SK-N-SH treated with all-trans-retinoic acid at 6 μM for 48 hours (cell line): ENCODE measurements around the gene PRSS53.

Source experiments
- ATAC-seq: fragments of 200-7000 bp; cut with Tn5 transposase; 3 replicates; pipeline ENCODE4 v1.9.1; 2020; ENCODE audit warnings: mild to moderate bottlenecking, moderate library complexity
- ARNTL ChIP-seq: fragments of 450-650 bp; formaldehyde crosslinking; IDR thresholded peaks from 2 replicates; pipeline ENCODE4 v1.5.0; 2020; ENCODE audit warnings: low read depth, mild to moderate bottlenecking, moderate library complexity, borderline replicate concordance
- BACH2 ChIP-seq: fragments of 250-450 bp; sonication (Bioruptor Pico); IDR thresholded peaks from 2 replicates; pipeline ENCODE4 v1.9.0; 2021; ENCODE audit warnings: mild to moderate bottlenecking, borderline replicate concordance
- CREB5 ChIP-seq: fragments of 250-450 bp; sonication (Bioruptor Pico); IDR thresholded peaks from 2 replicates; pipeline ENCODE4 v1.5.1; 2020; ENCODE audit warnings: low read depth, mild to moderate bottlenecking, moderate library complexity
- CSDC2 ChIP-seq: fragments of 250-450 bp; sonication (Bioruptor Pico); IDR thresholded peaks from 2 replicates; pipeline ENCODE4 v1.5.0; 2020; ENCODE audit warnings: mild to moderate bottlenecking, moderate library complexity
- CSRNP3 ChIP-seq: fragments of 250-450 bp; sonication (Bioruptor Pico); IDR thresholded peaks from 2 replicates; pipeline ENCODE4 v1.5.1; 2021; ENCODE audit warnings: mild to moderate bottlenecking, moderate library complexity
- ESRRG ChIP-seq: fragments of 250-450 bp; sonication (Bioruptor Pico); IDR thresholded peaks from 2 replicates; pipeline ENCODE4 v1.6.1; 2021; ENCODE audit warnings: mild to moderate bottlenecking
- GLIS3 ChIP-seq: fragments of 250-450 bp; sonication (Bioruptor Pico); IDR thresholded peaks from 2 replicates; pipeline ENCODE4 v1.5.0; 2020; ENCODE audit warnings: mild to moderate bottlenecking, moderate library complexity
- OSR1 ChIP-seq: fragments of 250-450 bp; sonication (Bioruptor Pico); IDR thresholded peaks from 2 replicates; pipeline ENCODE4 v1.8.0; 2022; ENCODE audit warnings: moderate library complexity, mild to moderate bottlenecking, inconsistent platforms
- PATZ1 ChIP-seq: fragments of 250-450 bp; sonication (Bioruptor Pico); IDR thresholded peaks from 2 replicates; pipeline ENCODE4 v1.8.0; 2020; ENCODE audit warnings: mild to moderate bottlenecking, moderate library complexity, borderline replicate concordance
- POU6F1 ChIP-seq: fragments of 250-450 bp; sonication (Bioruptor Pico); IDR thresholded peaks from 2 replicates; pipeline ENCODE4 v1.8.0; 2021; ENCODE audit warnings: low read depth, mild to moderate bottlenecking, moderate library complexity, borderline replicate concordance
- PPARA ChIP-seq: fragments of 250-450 bp; sonication (Bioruptor Pico); IDR thresholded peaks from 2 replicates; pipeline ENCODE4 v1.5.0; 2020; ENCODE audit warnings: mild to moderate bottlenecking, borderline replicate concordance
- RARB ChIP-seq: fragments of 250-450 bp; sonication (Bioruptor Pico); IDR thresholded peaks from 2 replicates; pipeline ENCODE4 v1.8.0; 2021; ENCODE audit warnings: mild to moderate bottlenecking, moderate library complexity
- TCF4 ChIP-seq: fragments of 250-450 bp; sonication (Bioruptor Pico); IDR thresholded peaks from 2 replicates; pipeline ENCODE4 v1.8.0; 2021; ENCODE audit warnings: mild to moderate bottlenecking, moderate library complexity, borderline replicate concordance
- TOX ChIP-seq: fragments of 250-450 bp; sonication (Bioruptor Pico); IDR thresholded peaks from 2 replicates; pipeline ENCODE4 v1.8.0; 2021; ENCODE audit warnings: mild to moderate bottlenecking, moderate library complexity, borderline replicate concordance
- TSHZ2 ChIP-seq: fragments of 250-450 bp; sonication (Bioruptor Pico); IDR thresholded peaks from 2 replicates; pipeline ENCODE4 v1.5.0; 2020; ENCODE audit warnings: mild to moderate bottlenecking, moderate library complexity
- ZC3H10 ChIP-seq: fragments of 250-450 bp; sonication (Bioruptor Pico); IDR thresholded peaks from 2 replicates; pipeline ENCODE4 v1.5.1; 2021; ENCODE audit warnings: mild to moderate bottlenecking, moderate library complexity
- ZFP3 ChIP-seq: fragments of 250-450 bp; sonication (Bioruptor Pico); IDR thresholded peaks from 2 replicates; pipeline ENCODE4 v1.5.0; 2020; ENCODE audit warnings: mild to moderate bottlenecking, moderate library complexity
- ZFP30 ChIP-seq: fragments of 450-650 bp; formaldehyde crosslinking; IDR thresholded peaks from 2 replicates; pipeline ENCODE4 v1.5.0; 2022; ENCODE audit warnings: mild to moderate bottlenecking, moderate library complexity
- ZNF565 ChIP-seq: fragments of 450-650 bp; formaldehyde crosslinking; conservative IDR thresholded peaks from 2 replicates; pipeline ENCODE4 v1.5.0; 2020; ENCODE audit warnings: low read depth, mild to moderate bottlenecking, moderate library complexity
- ZNF70 ChIP-seq: fragments of 450-650 bp; formaldehyde crosslinking; IDR thresholded peaks from 2 replicates; pipeline ENCODE4 v1.5.0; 2020; ENCODE audit warnings: mild to moderate bottlenecking, moderate library complexity

The PRSS53 gene

GRCh38 chr16:31118223-31119155 is 29.7 kb upstream of the PRSS53 start:
- TF ChIP-seq ZFP30 (no peak), TCF4 (CRISPR knock-in tag) (no peak), POU6F1 (CRISPR knock-in tag) (no peak), ZC3H10 (no peak), RARB (CRISPR knock-in tag) (no peak), ESRRG (CRISPR knock-in tag) (no peak), ZNF70 (CRISPR knock-in tag) (no peak), ARNTL (CRISPR knock-in tag) (no peak), OSR1 (CRISPR knock-in tag) (no peak), CSRNP3 (CRISPR knock-in tag) (no peak), BACH2 (CRISPR knock-in tag) (no peak), CSDC2 (no peak), CREB5 (CRISPR knock-in tag) (no peak), ZFP3 (CRISPR knock-in tag) (no peak), TOX (CRISPR knock-in tag) (no peak), PATZ1 (CRISPR knock-in tag) (no peak), GLIS3 (CRISPR knock-in tag) (no peak)
- TF ChIP-seq, all 23 proteins: peak for 0
- no peak; the same call in 2 of the 3 replicates for ATAC-seq

- TF ChIP-seq ZC3H10 (no peak), GLIS3 (CRISPR knock-in tag) (no peak), ZFP3 (CRISPR knock-in tag) (no peak), TOX (CRISPR knock-in tag) (no peak)
- peak; percentile 96 for ATAC-seq
Observed at GRCh38 chr16:31117384-31118222, 28.9 kb upstream of the PRSS53 start, which contains the start of gene KAT8. Gene KAT8, plus strand, starts transcription at chr16:31117664. Its CDS starts 18 bp downstream, at chr16:31117682.

GRCh38 chr16:31114468-31114867 is 25.7 kb upstream of the PRSS53 start:
- no peak for ATAC-seq
- no peak for TF ChIP-seq CSRNP3 (CRISPR knock-in tag)
- no peak for TF ChIP-seq POU6F1 (CRISPR knock-in tag)
- no peak for TF ChIP-seq ZFP3 (CRISPR knock-in tag)
- no peak for TF ChIP-seq RARB (CRISPR knock-in tag)
- TF ChIP-seq ZNF565 (CRISPR knock-in tag): no peak
- TF ChIP-seq OSR1 (CRISPR knock-in tag): no peak
- no peak for TF ChIP-seq PATZ1 (CRISPR knock-in tag)
- no peak for TF ChIP-seq TSHZ2 (CRISPR knock-in tag)
- TF ChIP-seq PPARA (CRISPR knock-in tag): no peak
